Ascending aorta (tissue), 2 donors: ENCODE measurements around the gene GNG8. TPM values are rescaled to one million over a fixed set of nuclear protein-coding genes. Genes with fewer than 3 reads are reported as not detected.

Experiments
- DNase-seq, 2 donors: peaks; one replicate each; pipeline ENCODE4 v3.0.0-alpha.2; 2019; ENCODE audit warnings: low spot score in 2 of 2
- H3K27ac ChIP-seq, 2 donors: fragments of 200-600 bp; sonication (generic); one replicate each; pipeline ENCODE4 v1.5.1; 2016 to 2017; ENCODE audit warnings: mild to moderate bottlenecking in 1 of 2
- H3K27me3 ChIP-seq: fragments of 200-600 bp; sonication (generic); one replicate; pipeline ENCODE4 v1.5.1; 2017
- H3K36me3 ChIP-seq, 2 donors: fragments of 200-600 bp; sonication (generic); one replicate each; pipeline ENCODE4 v1.5.1; 2016
- H3K4me1 ChIP-seq, 2 donors: fragments of 200-600 bp; sonication (generic); one replicate each; pipeline ENCODE4 v1.5.1; 2016 to 2017; ENCODE audit warnings: mild to moderate bottlenecking in 1 of 2
- H3K4me3 ChIP-seq, 2 donors: fragments of 200-600 bp; sonication (generic); one replicate each; pipeline ENCODE4 v1.5.1; 2016 to 2017; ENCODE audit warnings: mild to moderate bottlenecking in 1 of 2
- H3K9me3 ChIP-seq, 2 donors: fragments of 200-600 bp; sonication (generic); one replicate each; pipeline ENCODE4 v1.5.1; 2016
- CTCF ChIP-seq, 3 experiments: fragments of 200-600 bp in 2 of 3; fragments of 450-650 bp in 1 of 3; sonication (generic) in 2 of 3; IDR thresholded peaks; one replicate each; pipeline ENCODE4 v1.5.1; 2016 to 2019; ENCODE audit warnings: antibody characterized with exemption in 3 of 3, mild to moderate bottlenecking in 1 of 3, moderate library complexity in 1 of 3
- intact Hi-C: fragments of 100-400 bp; cut with DNase I; formaldehyde crosslinking; loops from one replicate; pipeline ENCODE4 v1.15.1; 2023
- total RNA-seq: library from RNA; depleted of rRNA; stranded (reverse); fragments of >200 nt; gene quantifications from one replicate; pipeline ENCODE4 v1.1.0, GENCODE V29; 2016

Gene GNG8
- total RNA-seq, 1 donor from 2014 or later = not detected

GRCh38 chr19:46620267-46620666 lies 15.7 kb downstream of the GNG8 start:
- H3K4me3 ChIP-seq = peak overlapping the region; percentile 47 to 77
- intact Hi-C loops = loop anchor here (10.0 kb wide), 1 partner anchor 625 kb away; no protein-coding TSS in a partner anchor
- peak overlapping the region; percentile 97 to 98 for H3K27ac ChIP-seq

GRCh38 chr19:46618670-46619231 lies 17.3 kb downstream of the GNG8 start:
- Histone ChIP-seq H3K27ac (peak overlapping the region; percentile 97 to 98), H3K36me3 (peaks cover 0 to 8% of the 10 kb centered on the region in 2 donors), H3K4me1 (peaks cover 22 to 42% of the 10 kb centered on the region in 2 donors), H3K27me3 (no peaks in the 10 kb centered on the region), H3K4me3 (no peak overlapping the region), H3K9me3 (no peaks in the 10 kb centered on the region)
- no peak for TF ChIP-seq CTCF (IDR thresholded peaks at IDR 0.05)
- DNase-seq = no peak
- intact Hi-C loops = no loop called here

More at GRCh38 chr19:46620267-46620666, 15.7 kb downstream of the GNG8 start:
- no peak for DNase-seq
- Histone ChIP-seq H3K36me3 (peaks cover 0 to 8% of the 10 kb centered on the region in 2 donors), H3K4me1 (peaks cover 25 to 41% of the 10 kb centered on the region in 2 donors), H3K9me3 (no peaks in the 10 kb centered on the region), H3K27me3 (no peaks in the 10 kb centered on the region)
- TF ChIP-seq CTCF (IDR thresholded peaks at IDR 0.05) = no peak

- peak overlapping the region; percentile 30 to 39 for H3K27ac ChIP-seq
- H3K9me3 ChIP-seq = no peaks in the 10 kb centered on the region
- H3K36me3 ChIP-seq = peaks cover 0 to 8% of the 10 kb centered on the region in 2 donors
- intact Hi-C loops = no loop called here
- no peak for DNase-seq
- peaks cover 16 to 36% of the 10 kb centered on the region in 2 donors for H3K4me1 ChIP-seq
- H3K4me3 ChIP-seq = no peak overlapping the region
- TF ChIP-seq CTCF (IDR thresholded peaks at IDR 0.05) = no peak
- H3K27me3 ChIP-seq = no peaks in the 10 kb centered on the region
These were observed 18.4 kb downstream of the GNG8 start for GRCh38 chr19:46617601-46618000.

- Histone ChIP-seq H3K4me3 (no peak overlapping the region), H3K27me3 (no peaks in the 10 kb centered on the region), H3K36me3 (peaks cover 0 to 6% of the 10 kb centered on the region in 2 donors), H3K9me3 (no peaks in the 10 kb centered on the region), H3K27ac (peak overlapping the region; percentile 30 to 39), H3K4me1 (peaks cover 16 to 36% of the 10 kb centered on the region in 2 donors)
- intact Hi-C loops = no loop called here
- TF ChIP-seq CTCF (IDR thresholded peaks at IDR 0.05) = peak in 2 of 3 experiments; percentile 18 to 50
- no peak for DNase-seq
These were observed 19.2 kb downstream of the GNG8 start for GRCh38 chr19:46616631-46617322.

- H3K27ac ChIP-seq = no peak overlapping the region
- peaks cover 0 to 8% of the 10 kb centered on the region in 2 donors for H3K36me3 ChIP-seq
- no peaks in the 10 kb centered on the region for H3K27me3 ChIP-seq
- TF ChIP-seq CTCF (IDR thresholded peaks at IDR 0.05) = no peak
- no peak overlapping the region for H3K4me3 ChIP-seq
- no peaks in the 10 kb centered on the region for H3K9me3 ChIP-seq
- intact Hi-C loops = no loop called here
- DNase-seq = no peak
- H3K4me1 ChIP-seq = peaks cover 16 to 34% of the 10 kb centered on the region in 2 donors
These were observed 20.0 kb downstream of the GNG8 start for GRCh38 chr19:46615966-46616365.
